Erythroblast (primary cell): ENCODE data around the gene PRDM12.

Experiments
- GATA1 ChIP-seq: IDR thresholded peaks from 2 replicates; pipeline ENCODE4 v1.6.1; 2011; ENCODE audit warnings: low read depth, mild to moderate bottlenecking, control low read depth, low read length, moderate library complexity
- POLR2A ChIP-seq: IDR thresholded peaks from 2 replicates; pipeline ENCODE4 v1.6.1; 2011; ENCODE audit warnings: mild to moderate bottlenecking, low read length

- TF ChIP-seq POLR2A = no peak
- TF ChIP-seq GATA1 = no peak
Observed at GRCh38 chr9:130714586-130715110, 50.3 kb downstream of the PRDM12 start.
